ENCODE results near the gene CREB3. TPM values are rescaled to one million over a fixed set of nuclear protein-coding genes. Genes with fewer than 3 reads are reported as not detected.

Gene CREB3
- total and polyA plus RNA-seq, 9 donors: 31.2 to 41.5 (median 36.6) TPM

GRCh38 chr9:35690614-35691333 lies 41.7 kb upstream of the CREB3 start:
- H3K9me3 ChIP-seq: no peaks in the 10 kb centered on the region
- intact Hi-C loops (cut with DNase I): loop anchor here in 3 of 4 donors (5.0 kb wide), 2 partner anchors 33 to 37 kb away; partner anchors contain the start of genes CCDC107 (in 1 of the 3) and RMRP (in 1 of the 3)
- H3K4me1 ChIP-seq (ENCODE audit: insufficient read depth): peaks cover 13% of the 10 kb centered on the region
- WGBS, 3 donors: 1% methylated on average over 44 to 61 of the region's 61 CpGs
- peak overlapping the region; percentile 66 for H3K4me3 ChIP-seq
- TF ChIP-seq POLR2A (IDR thresholded peaks at IDR 0.05): peak; percentile 49
- TF ChIP-seq EP300 (IDR thresholded peaks at IDR 0.05): no peak
- H3K27me3 ChIP-seq: no peaks in the 10 kb centered on the region
- peak overlapping the region; percentile 46 to 93 for H3K27ac ChIP-seq
- H3K36me3 ChIP-seq: no peaks in the 10 kb centered on the region
- DNase-seq: peak; percentile 82 to 91 (median 85)

- H3K27ac ChIP-seq: peak overlapping the region; percentile 46 to 93
- H3K4me1 ChIP-seq (ENCODE audit: insufficient read depth): peaks cover 11% of the 10 kb centered on the region
- no peaks in the 10 kb centered on the region for H3K27me3 ChIP-seq
- TF ChIP-seq CTCF (IDR thresholded peaks at IDR 0.05) (no peak), EP300 (IDR thresholded peaks at IDR 0.05) (no peak), POLR2A (IDR thresholded peaks at IDR 0.05) (no peak)
- no peak for DNase-seq
- WGBS, 3 donors: 5 to 9% (median 9%) methylated on average over 10 of the region's 10 CpGs
- H3K4me3 ChIP-seq: peak overlapping the region; percentile 66
- intact Hi-C loops (cut with DNase I): loop anchor here in 3 of 4 donors (5.0 kb wide), 2 partner anchors 34 to 36 kb away; partner anchors contain the start of genes CCDC107 (in 1 of the 3) and RMRP (in 1 of the 3)
- H3K36me3 ChIP-seq: no peaks in the 10 kb centered on the region
- no peaks in the 10 kb centered on the region for H3K9me3 ChIP-seq
Observed at GRCh38 chr9:35691334-35691650, 41.2 kb upstream of the CREB3 start.

- H3K9me3 ChIP-seq: no peaks in the 10 kb centered on the region
- DNase-seq: peak in 1 of 5 donors; percentile 43
- WGBS, 3 donors: 52 to 63% (median 61%) methylated on average over 13 of the region's 13 CpGs
- peak overlapping the region in 1 of 2 donors; percentile 93 for H3K27ac ChIP-seq
- TF ChIP-seq POLR2A (IDR thresholded peaks at IDR 0.05) (no peak), CTCF (IDR thresholded peaks at IDR 0.05) (no peak), EP300 (IDR thresholded peaks at IDR 0.05) (no peak)
- H3K36me3 ChIP-seq: no peaks in the 10 kb centered on the region
- intact Hi-C loops (cut with DNase I): loop anchor here in 3 of 4 donors (5.0 kb wide), 2 partner anchors 35 kb away; partner anchors contain the start of genes CCDC107 (in 1 of the 3) and RMRP (in 1 of the 3)
- H3K4me3 ChIP-seq: no peak overlapping the region
- no peaks in the 10 kb centered on the region for H3K27me3 ChIP-seq
- H3K4me1 ChIP-seq (ENCODE audit: insufficient read depth): peaks cover 10% of the 10 kb centered on the region
Observed at GRCh38 chr9:35691757-35692301, 40.6 kb upstream of the CREB3 start.

GRCh38 chr9:35695943-35696401 lies 36.5 kb upstream of the CREB3 start:
- no peak overlapping the region for H3K4me3 ChIP-seq
- intact Hi-C loops (cut with DNase I): no loop called here
- H3K36me3 ChIP-seq: no peaks in the 10 kb centered on the region
- DNase-seq: no peak
- no peak overlapping the region for H3K27ac ChIP-seq
- TF ChIP-seq CTCF (IDR thresholded peaks at IDR 0.05) (no peak), EP300 (IDR thresholded peaks at IDR 0.05) (no peak), POLR2A (IDR thresholded peaks at IDR 0.05) (no peak)
- no peaks in the 10 kb centered on the region for H3K4me1 ChIP-seq (ENCODE audit: insufficient read depth)
- H3K27me3 ChIP-seq: no peaks in the 10 kb centered on the region
- H3K9me3 ChIP-seq: no peaks in the 10 kb centered on the region
- 84 to 94% (median 85%) methylated on average over 3 of the region's 3 CpGs for WGBS, 3 donors
